ENCODE results near the gene GCN1. TPM values are rescaled to one million over a fixed set of nuclear protein-coding genes. Genes with fewer than 3 reads are reported as not detected.
"Not testable (repeated sequence)": the region's sequence is repeated elsewhere in the genome, so short reads cannot be mapped to it uniquely, and the experiment has no call there.

Gene GCN1
- total RNA-seq, 2 experiments from 2014 or later: 217 to 343 TPM

DNA sequence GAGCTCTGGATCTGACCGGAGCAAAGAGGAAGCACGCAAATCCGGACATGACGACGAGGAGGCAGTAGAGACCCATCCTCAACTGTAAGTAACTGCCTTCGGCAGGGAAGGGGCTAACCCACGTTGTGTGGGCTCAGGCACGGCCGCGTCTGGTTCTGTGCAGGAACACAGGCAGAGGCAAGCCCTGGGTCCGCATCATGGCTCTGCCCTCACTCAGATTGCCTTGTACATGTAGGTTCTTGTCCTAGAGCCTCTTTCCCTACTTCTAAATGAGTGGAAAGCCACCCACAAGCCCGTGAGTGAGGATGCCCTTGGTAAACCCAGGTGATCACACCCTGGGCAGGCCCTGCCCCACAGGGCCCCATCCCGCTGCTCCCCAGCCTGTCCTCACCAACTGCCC, 15.3 kb upstream of the GCN1 start:
- Histone ChIP-seq H3K4me3 (ENCODE audit: low read depth, low read length, poor library complexity, severe bottlenecking) (no peak overlapping the region), H3K4me2 (ENCODE audit: low read length) (no peak overlapping the region), H3K27ac (ENCODE audit: low read depth, low read length, poor library complexity, severe bottlenecking) (no peak overlapping the region), H3K9me3 (ENCODE audit: low read length) (no peaks in the 10 kb centered on the region), H3K79me2 (ENCODE audit: insufficient read depth, low read depth, low read length) (no peaks in the 10 kb centered on the region), H3K36me3 (ENCODE audit: insufficient read depth, low read length) (peaks cover 13% of the 10 kb centered on the region), H4K20me1 (ENCODE audit: insufficient read depth, low read length) (no peaks in the 10 kb centered on the region), H3K9me2 (ENCODE audit: insufficient read depth, low read length) (no peaks in the 10 kb centered on the region), H3K4me1 (ENCODE audit: insufficient read depth, low read length, poor library complexity, severe bottlenecking) (no peaks in the 10 kb centered on the region), H2AFZ (ENCODE audit: low read length) (no peak overlapping the region)
- TF ChIP-seq, protein P1, sequence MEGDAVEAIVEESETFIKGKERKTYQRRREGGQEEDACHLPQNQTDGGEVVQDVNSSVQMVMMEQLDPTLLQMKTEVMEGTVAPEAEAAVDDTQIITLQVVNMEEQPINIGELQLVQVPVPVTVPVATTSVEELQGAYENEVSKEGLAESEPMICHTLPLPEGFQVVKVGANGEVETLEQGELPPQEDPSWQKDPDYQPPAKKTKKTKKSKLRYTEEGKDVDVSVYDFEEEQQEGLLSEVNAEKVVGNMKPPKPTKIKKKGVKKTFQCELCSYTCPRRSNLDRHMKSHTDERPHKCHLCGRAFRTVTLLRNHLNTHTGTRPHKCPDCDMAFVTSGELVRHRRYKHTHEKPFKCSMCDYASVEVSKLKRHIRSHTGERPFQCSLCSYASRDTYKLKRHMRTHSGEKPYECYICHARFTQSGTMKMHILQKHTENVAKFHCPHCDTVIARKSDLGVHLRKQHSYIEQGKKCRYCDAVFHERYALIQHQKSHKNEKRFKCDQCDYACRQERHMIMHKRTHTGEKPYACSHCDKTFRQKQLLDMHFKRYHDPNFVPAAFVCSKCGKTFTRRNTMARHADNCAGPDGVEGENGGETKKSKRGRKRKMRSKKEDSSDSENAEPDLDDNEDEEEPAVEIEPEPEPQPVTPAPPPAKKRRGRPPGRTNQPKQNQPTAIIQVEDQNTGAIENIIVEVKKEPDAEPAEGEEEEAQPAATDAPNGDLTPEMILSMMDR (conservative IDR thresholded peaks at IDR 0.05; ENCODE audit: low read length): no peak
- no peak for TF ChIP-seq EZH2phosphoT487 (IDR thresholded peaks at IDR 0.05; ENCODE audit: borderline replicate concordance, low read depth, low read length)
- ChIA-PET POLR2A (interaction anchor here (1.8 kb wide), 1 partner anchor 9 kb away, joined by 9 read pairs; the partner anchor contains the start of gene RPLP0), CTCF (ENCODE audit: unreplicated experiment) (no interaction called here)
- intact Hi-C loops (cut with micrococcal nuclease; ENCODE audit: unreplicated experiment): no loop called here
- BruUV-seq (replicated peaks): no TSS peak
- DNase-seq (ENCODE audit: low spot score): no peak

DNA sequence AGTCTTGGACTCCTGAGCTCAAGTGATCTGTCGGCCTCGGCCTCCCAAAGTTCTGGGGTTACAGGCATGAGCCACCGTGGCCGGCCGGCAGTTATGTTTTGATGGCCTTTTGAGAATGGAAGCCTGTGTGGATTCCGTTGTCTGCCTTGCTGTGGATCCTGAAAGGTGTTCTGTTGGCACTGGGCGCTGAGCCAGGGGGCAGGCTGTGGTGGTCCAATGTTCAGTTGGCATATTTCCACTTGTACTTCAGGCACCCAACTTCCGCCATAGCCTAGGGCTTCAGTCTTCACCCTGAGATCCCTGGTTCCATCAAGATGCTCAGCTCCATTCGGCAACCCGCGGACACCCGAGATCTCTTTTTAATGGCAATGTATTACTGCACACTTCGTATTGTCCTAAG, 12.7 kb upstream of the GCN1 start:
- TF ChIP-seq, protein P1 (conservative IDR thresholded peaks at IDR 0.05; ENCODE audit: low read length): no peak
- no peak for TF ChIP-seq EZH2phosphoT487 (IDR thresholded peaks at IDR 0.05; ENCODE audit: borderline replicate concordance, low read depth, low read length)
- no peaks in the 10 kb centered on the region for H3K9me2 ChIP-seq (ENCODE audit: insufficient read depth, low read length)
- H3K27ac ChIP-seq (ENCODE audit: low read depth, low read length, poor library complexity, severe bottlenecking): no peak overlapping the region
- no peaks in the 10 kb centered on the region for H3K9me3 ChIP-seq (ENCODE audit: low read length)
- H2AFZ ChIP-seq (ENCODE audit: low read length): no peak overlapping the region
- ChIA-PET POLR2A (interaction anchor here (0.7 to 1.8 kb wide), 2 partner anchors 11 to 21 kb away, joined by 3 to 9 read pairs; no protein-coding TSS in a partner anchor), CTCF (ENCODE audit: unreplicated experiment) (no interaction called here)
- H3K4me2 ChIP-seq (ENCODE audit: low read length): no peak overlapping the region
- intact Hi-C loops (cut with micrococcal nuclease; ENCODE audit: unreplicated experiment): no loop called here
- BruUV-seq (replicated peaks): no TSS peak
- H3K4me1 ChIP-seq (ENCODE audit: insufficient read depth, low read length, poor library complexity, severe bottlenecking): peaks cover 4% of the 10 kb centered on the region
- DNase-seq (ENCODE audit: low spot score): no peak
- no peak overlapping the region for H3K4me3 ChIP-seq (ENCODE audit: low read depth, low read length, poor library complexity, severe bottlenecking)
- H4K20me1 ChIP-seq (ENCODE audit: insufficient read depth, low read length): no peaks in the 10 kb centered on the region
- peaks cover 13% of the 10 kb centered on the region for H3K36me3 ChIP-seq (ENCODE audit: insufficient read depth, low read length)
- H3K79me2 ChIP-seq (ENCODE audit: insufficient read depth, low read depth, low read length): peaks cover 4% of the 10 kb centered on the region; the same call in 1 of the 2 replicates

DNA sequence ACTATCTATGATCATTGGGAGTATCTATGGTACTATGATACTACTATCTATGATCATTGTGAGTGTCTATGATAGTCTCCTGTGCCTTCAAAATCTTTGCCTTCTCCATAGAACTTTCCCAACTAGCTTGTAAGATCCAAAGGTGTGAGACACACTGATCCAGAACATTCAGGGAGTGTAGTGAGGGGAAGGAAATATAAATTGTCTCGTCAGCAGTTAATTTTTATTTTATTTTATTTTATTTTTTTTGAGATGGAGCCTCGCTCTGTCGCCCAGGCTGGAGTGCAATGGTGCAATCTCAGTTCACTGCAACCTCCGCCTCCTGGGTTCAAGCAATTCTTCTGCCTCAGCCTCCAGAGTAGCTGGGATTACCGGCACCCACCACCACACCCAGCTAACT, 12.3 kb upstream of the GCN1 start:
- CTCF ChIA-PET (ENCODE audit: unreplicated experiment); intact Hi-C loops (cut with micrococcal nuclease; ENCODE audit: unreplicated experiment); H3K27ac ChIP-seq (ENCODE audit: low read depth, low read length, poor library complexity, severe bottlenecking); H3K4me1 ChIP-seq (ENCODE audit: insufficient read depth, low read length, poor library complexity, severe bottlenecking); H3K9me3 ChIP-seq (ENCODE audit: low read length); H3K4me2 ChIP-seq (ENCODE audit: low read length); BruUV-seq (replicated peaks); H3K4me3 ChIP-seq (ENCODE audit: low read depth, low read length, poor library complexity, severe bottlenecking); H3K79me2 ChIP-seq (ENCODE audit: insufficient read depth, low read depth, low read length); H3K9me2 ChIP-seq (ENCODE audit: insufficient read depth, low read length); DNase-seq (ENCODE audit: low spot score); H2AFZ ChIP-seq (ENCODE audit: low read length); H4K20me1 ChIP-seq (ENCODE audit: insufficient read depth, low read length): not testable (repeated sequence)
- peaks cover 13% of the 10 kb centered on the region for H3K36me3 ChIP-seq (ENCODE audit: insufficient read depth, low read length)
- POLR2A ChIA-PET: interaction anchor here (0.7 to 1.8 kb wide), 2 partner anchors 12 to 21 kb away, joined by 3 to 9 read pairs; no protein-coding TSS in a partner anchor

Data from OCI-LY7 (cell line).